Measurements from ENCODE around the gene NTN4.

NTN4 gene

DNA sequence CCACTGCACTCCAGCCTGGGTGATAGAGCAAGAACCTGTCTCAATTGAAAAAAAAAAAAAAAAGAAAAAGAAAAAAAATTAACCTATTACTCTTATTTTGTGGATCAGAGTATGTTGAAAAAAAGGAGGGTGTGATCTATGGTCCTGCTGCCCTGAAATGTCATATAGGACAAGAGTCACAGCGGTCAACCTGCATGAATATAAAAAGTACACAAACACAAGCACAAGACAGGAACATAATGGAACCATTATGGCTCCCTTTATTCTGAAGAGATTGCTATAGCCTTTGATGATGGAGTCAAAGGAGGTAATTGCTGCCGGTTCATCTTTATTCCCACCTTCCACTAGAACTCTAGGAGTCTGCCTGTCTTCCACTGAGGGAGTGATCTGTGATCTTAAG lies 96.9 kb downstream of the NTN4 start:
- no peak for TF ChIP-seq TAF1 (IDR thresholded peaks at IDR 0.05; ENCODE audit: low read depth)
- TF ChIP-seq CEBPB (IDR thresholded peaks at IDR 0.05) = no peak
- no peak for TF ChIP-seq YY1 (IDR thresholded peaks at IDR 0.05; ENCODE audit: low read depth)
- TF ChIP-seq, protein P1, sequence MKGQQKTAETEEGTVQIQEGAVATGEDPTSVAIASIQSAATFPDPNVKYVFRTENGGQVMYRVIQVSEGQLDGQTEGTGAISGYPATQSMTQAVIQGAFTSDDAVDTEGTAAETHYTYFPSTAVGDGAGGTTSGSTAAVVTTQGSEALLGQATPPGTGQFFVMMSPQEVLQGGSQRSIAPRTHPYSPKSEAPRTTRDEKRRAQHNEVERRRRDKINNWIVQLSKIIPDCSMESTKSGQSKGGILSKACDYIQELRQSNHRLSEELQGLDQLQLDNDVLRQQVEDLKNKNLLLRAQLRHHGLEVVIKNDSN (IDR thresholded peaks at IDR 0.05) = no peak

DNA sequence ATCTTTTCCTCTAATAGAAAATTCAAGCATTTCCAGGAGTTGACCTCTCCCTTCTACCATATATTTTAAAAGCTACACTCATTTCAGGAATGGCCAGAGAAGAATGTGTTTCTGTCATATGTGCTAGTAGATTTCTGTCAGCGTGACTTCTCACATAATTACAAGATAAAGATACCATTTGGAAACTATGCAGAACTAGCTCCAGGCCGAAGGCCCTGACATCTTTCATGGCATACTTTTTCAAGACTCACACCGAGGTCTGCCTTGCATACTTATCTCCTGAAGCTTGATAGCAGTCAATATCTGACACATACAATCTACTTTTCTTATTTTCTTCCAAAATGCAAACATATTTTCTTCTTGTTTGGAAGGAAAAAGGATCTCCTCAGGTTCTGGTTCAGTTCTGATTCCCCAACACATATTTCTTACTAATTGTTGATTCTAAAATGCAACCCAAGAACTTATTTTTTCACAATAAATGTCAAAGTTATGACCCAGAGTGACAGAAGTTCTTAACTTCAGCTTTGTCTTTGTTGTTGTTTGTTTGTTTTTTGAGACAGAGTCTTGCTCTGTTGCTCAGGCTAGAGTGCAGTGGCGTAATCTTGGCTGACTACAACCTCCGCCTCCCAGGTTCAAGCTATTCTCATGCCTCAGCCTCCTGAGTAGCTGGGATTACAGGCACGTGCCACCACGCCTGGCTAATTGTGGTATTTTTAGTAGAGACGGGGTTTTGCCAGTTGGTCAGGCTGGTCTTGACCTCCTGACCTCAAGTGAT lies 99.5 kb downstream of the NTN4 start:
- TF ChIP-seq FOXM1 (IDR thresholded peaks at IDR 0.05; ENCODE audit: borderline replicate concordance, low read depth) (no peak), NFIC (IDR thresholded peaks at IDR 0.05) (no peak), RAD21 (IDR thresholded peaks at IDR 0.05; ENCODE audit: low read depth) (no peak), TAF1 (IDR thresholded peaks at IDR 0.05; ENCODE audit: low read depth) (no peak), YY1 (IDR thresholded peaks at IDR 0.05; ENCODE audit: low read depth) (no peak), TCF12 (IDR thresholded peaks at IDR 0.05; ENCODE audit: low read depth) (no peak), EGR1 (IDR thresholded peaks at IDR 0.05) (no peak), CEBPB (IDR thresholded peaks at IDR 0.05) (no peak), ZBTB7A (IDR thresholded peaks at IDR 0.05; ENCODE audit: low read depth) (no peak), TEAD4 (IDR thresholded peaks at IDR 0.05) (no peak), CREB1 (IDR thresholded peaks at IDR 0.05; ENCODE audit: low read depth) (no peak), EP300 (IDR thresholded peaks at IDR 0.05; ENCODE audit: borderline replicate concordance) (no peak)
- TF ChIP-seq, protein P2, sequence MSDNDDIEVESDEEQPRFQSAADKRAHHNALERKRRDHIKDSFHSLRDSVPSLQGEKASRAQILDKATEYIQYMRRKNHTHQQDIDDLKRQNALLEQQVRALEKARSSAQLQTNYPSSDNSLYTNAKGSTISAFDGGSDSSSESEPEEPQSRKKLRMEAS (IDR thresholded peaks at IDR 0.05) = no peak
- TF ChIP-seq, protein P1 (IDR thresholded peaks at IDR 0.05) = no peak

DNA sequence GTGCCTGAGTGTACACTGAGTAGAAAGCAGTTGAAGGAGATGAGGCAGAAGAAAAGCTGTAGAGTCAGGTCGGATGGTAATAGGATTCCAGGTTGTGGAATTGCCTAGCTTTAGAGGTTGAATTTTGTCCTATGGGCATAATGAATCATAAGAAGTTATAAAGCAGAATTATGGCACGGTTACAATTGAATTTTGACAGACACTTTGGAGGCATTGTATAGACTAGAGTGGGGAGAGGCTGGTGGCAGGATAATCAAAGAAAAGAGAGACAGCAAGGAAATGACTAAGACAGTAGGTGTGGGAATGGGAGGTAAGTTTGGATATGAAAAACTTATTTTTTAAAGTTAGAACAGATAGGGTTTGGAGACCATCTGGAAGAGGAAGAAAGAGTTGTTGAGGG lies 102.6 kb downstream of the NTN4 start:
- TF ChIP-seq RAD21 (IDR thresholded peaks at IDR 0.05; ENCODE audit: low read depth) = no peak
- TF ChIP-seq EP300 (IDR thresholded peaks at IDR 0.05; ENCODE audit: borderline replicate concordance) = no peak
- TF ChIP-seq FOXM1 (IDR thresholded peaks at IDR 0.05; ENCODE audit: borderline replicate concordance, low read depth) = no peak
- TF ChIP-seq TAF1 (IDR thresholded peaks at IDR 0.05; ENCODE audit: low read depth) = no peak
- TF ChIP-seq TEAD4 (IDR thresholded peaks at IDR 0.05) = no peak
- TF ChIP-seq, protein P3, sequence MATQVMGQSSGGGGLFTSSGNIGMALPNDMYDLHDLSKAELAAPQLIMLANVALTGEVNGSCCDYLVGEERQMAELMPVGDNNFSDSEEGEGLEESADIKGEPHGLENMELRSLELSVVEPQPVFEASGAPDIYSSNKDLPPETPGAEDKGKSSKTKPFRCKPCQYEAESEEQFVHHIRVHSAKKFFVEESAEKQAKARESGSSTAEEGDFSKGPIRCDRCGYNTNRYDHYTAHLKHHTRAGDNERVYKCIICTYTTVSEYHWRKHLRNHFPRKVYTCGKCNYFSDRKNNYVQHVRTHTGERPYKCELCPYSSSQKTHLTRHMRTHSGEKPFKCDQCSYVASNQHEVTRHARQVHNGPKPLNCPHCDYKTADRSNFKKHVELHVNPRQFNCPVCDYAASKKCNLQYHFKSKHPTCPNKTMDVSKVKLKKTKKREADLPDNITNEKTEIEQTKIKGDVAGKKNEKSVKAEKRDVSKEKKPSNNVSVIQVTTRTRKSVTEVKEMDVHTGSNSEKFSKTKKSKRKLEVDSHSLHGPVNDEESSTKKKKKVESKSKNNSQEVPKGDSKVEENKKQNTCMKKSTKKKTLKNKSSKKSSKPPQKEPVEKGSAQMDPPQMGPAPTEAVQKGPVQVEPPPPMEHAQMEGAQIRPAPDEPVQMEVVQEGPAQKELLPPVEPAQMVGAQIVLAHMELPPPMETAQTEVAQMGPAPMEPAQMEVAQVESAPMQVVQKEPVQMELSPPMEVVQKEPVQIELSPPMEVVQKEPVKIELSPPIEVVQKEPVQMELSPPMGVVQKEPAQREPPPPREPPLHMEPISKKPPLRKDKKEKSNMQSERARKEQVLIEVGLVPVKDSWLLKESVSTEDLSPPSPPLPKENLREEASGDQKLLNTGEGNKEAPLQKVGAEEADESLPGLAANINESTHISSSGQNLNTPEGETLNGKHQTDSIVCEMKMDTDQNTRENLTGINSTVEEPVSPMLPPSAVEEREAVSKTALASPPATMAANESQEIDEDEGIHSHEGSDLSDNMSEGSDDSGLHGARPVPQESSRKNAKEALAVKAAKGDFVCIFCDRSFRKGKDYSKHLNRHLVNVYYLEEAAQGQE (IDR thresholded peaks at IDR 0.05; ENCODE audit: low read depth) = no peak
- no peak for TF ChIP-seq YY1 (IDR thresholded peaks at IDR 0.05; ENCODE audit: low read depth)
- no peak for TF ChIP-seq ZBTB7A (IDR thresholded peaks at IDR 0.05; ENCODE audit: low read depth)
- TF ChIP-seq EGR1 (IDR thresholded peaks at IDR 0.05) = no peak
- TF ChIP-seq, protein P2 (IDR thresholded peaks at IDR 0.05) = no peak
- TF ChIP-seq, protein P1 (IDR thresholded peaks at IDR 0.05) = no peak
- TF ChIP-seq CREB1 (IDR thresholded peaks at IDR 0.05; ENCODE audit: low read depth) = no peak
- TF ChIP-seq CEBPB (IDR thresholded peaks at IDR 0.05) = no peak
- TF ChIP-seq TCF12 (IDR thresholded peaks at IDR 0.05; ENCODE audit: low read depth) = no peak
- no peak for TF ChIP-seq NFIC (IDR thresholded peaks at IDR 0.05)

DNA sequence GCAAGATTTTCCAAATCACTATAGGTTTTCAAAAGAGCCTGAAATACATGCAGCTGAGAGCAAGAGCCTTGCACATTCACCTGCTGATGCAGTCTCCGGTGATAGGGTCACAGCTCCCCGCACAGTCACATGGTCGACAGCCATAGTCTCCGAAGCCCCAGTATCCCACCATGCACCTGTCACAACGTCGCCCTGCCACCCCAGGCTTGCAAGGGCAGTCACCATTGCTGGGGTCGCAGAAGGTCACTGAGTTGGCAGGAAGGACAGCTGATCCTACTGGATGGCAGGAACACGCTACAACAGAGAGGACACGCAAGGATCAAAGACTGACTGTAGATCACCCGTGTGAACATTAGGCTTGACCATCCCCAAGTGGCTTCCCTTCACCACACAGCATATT lies 107.1 kb downstream of the NTN4 start:
- no peak for TF ChIP-seq YY1 (IDR thresholded peaks at IDR 0.05; ENCODE audit: low read depth)
- no peak for TF ChIP-seq EP300 (IDR thresholded peaks at IDR 0.05; ENCODE audit: borderline replicate concordance)
- no peak for TF ChIP-seq CREB1 (IDR thresholded peaks at IDR 0.05; ENCODE audit: low read depth)
- no peak for TF ChIP-seq ZBTB7A (IDR thresholded peaks at IDR 0.05; ENCODE audit: low read depth)
- no peak for TF ChIP-seq EGR1 (IDR thresholded peaks at IDR 0.05)
- TF ChIP-seq NFIC (IDR thresholded peaks at IDR 0.05) = no peak

DNA sequence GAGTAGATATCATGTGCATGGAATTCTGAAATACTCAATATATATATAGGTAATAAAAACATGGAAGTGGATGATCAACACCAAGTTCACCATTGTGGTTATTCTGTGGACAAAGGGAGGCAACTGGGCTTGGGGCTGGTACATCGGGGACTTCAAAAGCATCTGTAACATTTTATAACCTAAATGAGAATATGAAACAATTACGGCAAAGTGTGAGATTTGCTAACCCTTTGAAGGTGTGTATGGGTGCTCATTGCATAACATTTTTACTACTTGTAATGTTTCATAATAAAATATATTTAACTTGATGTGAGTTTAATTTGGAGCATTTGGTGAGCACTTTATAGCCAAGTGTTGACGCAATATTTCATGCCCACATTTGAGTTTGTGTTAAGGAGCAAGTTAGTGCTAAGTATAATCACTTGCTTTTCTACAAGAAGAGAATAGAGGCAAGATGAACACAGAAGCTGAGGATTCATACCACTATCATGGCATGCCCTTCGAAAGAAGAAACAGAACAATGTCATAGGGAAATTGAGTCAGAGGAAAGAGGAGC lies 109.3 kb downstream of the NTN4 start:
- TF ChIP-seq YY1 (IDR thresholded peaks at IDR 0.05; ENCODE audit: low read depth) (no peak), EP300 (IDR thresholded peaks at IDR 0.05; ENCODE audit: borderline replicate concordance) (no peak), RAD21 (IDR thresholded peaks at IDR 0.05; ENCODE audit: low read depth) (no peak), TEAD4 (IDR thresholded peaks at IDR 0.05) (no peak), CEBPB (IDR thresholded peaks at IDR 0.05) (no peak), TAF1 (IDR thresholded peaks at IDR 0.05; ENCODE audit: low read depth) (no peak)

DNA sequence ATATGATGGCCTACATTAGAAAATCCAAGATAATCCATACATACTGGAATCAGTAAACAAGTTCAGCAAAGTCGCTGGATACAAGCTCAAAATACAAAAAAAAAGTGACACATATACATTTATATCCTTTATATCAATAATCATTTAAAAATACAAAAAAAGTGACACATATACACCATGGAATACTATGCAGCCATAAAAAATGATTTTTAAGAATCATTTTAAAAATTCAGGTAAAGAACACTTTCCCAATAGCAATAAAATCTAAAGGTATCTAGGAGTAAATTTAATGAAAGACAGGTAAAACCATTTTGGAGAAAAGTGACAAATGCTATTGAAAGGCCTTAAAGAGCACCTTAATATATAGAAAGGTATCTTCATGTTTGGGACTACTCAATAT lies 111.9 kb downstream of the NTN4 start:
- TF ChIP-seq NFIC (IDR thresholded peaks at IDR 0.05) (no peak), RAD21 (IDR thresholded peaks at IDR 0.05; ENCODE audit: low read depth) (no peak), CEBPB (IDR thresholded peaks at IDR 0.05) (no peak), EP300 (IDR thresholded peaks at IDR 0.05; ENCODE audit: borderline replicate concordance) (no peak), FOXM1 (IDR thresholded peaks at IDR 0.05; ENCODE audit: borderline replicate concordance, low read depth) (no peak), TEAD4 (IDR thresholded peaks at IDR 0.05) (no peak), TAF1 (IDR thresholded peaks at IDR 0.05; ENCODE audit: low read depth) (no peak), EGR1 (IDR thresholded peaks at IDR 0.05) (no peak), TCF12 (IDR thresholded peaks at IDR 0.05; ENCODE audit: low read depth) (no peak), ZBTB7A (IDR thresholded peaks at IDR 0.05; ENCODE audit: low read depth) (no peak), YY1 (IDR thresholded peaks at IDR 0.05; ENCODE audit: low read depth) (no peak)
- TF ChIP-seq, protein P2 (IDR thresholded peaks at IDR 0.05) = no peak
- TF ChIP-seq, protein P1 (IDR thresholded peaks at IDR 0.05) = no peak
- TF ChIP-seq, protein P3 (IDR thresholded peaks at IDR 0.05; ENCODE audit: low read depth) = no peak
